Adrenal gland (tissue), 5 donors: ENCODE results near the gene RIC3.

ENCODE experiments used
- CTCF ChIP-seq, 6 experiments: fragments of 450-650 bp in 4 of 6; fragments of 200-600 bp in 2 of 6; sonication (generic) in 1 of 6; IDR thresholded peaks; 1 replicate in 5 of 6; 2 replicates in 1 of 6; pipeline versions ENCODE4 v1.5.1 to v1.8.0; 2016 to 2021; ENCODE audit warnings: antibody characterized with exemption in 6 of 6, mild to moderate bottlenecking in 2 of 6, moderate library complexity in 1 of 6
- POLR2A ChIP-seq, 2 donors: fragments of 450-650 bp; IDR thresholded peaks; one replicate each; pipeline ENCODE4 v1.6.1; 2017; ENCODE audit warnings: antibody characterized with exemption in 2 of 2, mild to moderate bottlenecking in 2 of 2, moderate library complexity in 1 of 2
- donor health status: DM: no; HTN: no; CAD: no.

- TF ChIP-seq CTCF (IDR thresholded peaks at IDR 0.05) (no peak), POLR2A (IDR thresholded peaks at IDR 0.05) (no peak)
These were observed 85.8 kb downstream of the RIC3 start for GRCh38 chr11:8083088-8083395.
